ENCODE data around the gene PRR29. TPM values are rescaled to one million over a fixed set of nuclear protein-coding genes. Genes with fewer than 3 reads are reported as not detected.

Gene PRR29
- total RNA-seq, 1 donor from 2014 or later = 0.60 TPM

DNA sequence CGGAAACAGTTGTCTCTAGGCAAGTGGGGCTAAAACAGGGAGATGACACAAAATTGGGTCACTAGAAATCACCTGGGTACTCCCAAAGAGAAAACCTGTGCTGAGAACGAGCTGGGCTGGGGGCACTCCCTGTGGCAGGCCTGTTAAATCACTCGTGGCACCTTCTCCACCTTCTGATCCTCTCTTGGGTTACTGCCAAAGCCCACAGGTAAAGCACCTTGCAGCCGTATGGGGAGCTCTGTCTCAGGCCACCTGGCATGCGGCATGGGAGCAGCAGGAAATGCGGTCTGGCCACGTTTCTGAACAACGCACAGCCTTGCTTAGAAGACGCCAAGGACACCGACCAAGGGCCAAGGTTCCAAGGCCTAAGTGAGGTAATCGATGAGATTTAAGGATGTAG lies 43.8 kb downstream of the PRR29 start:
- no peak for DNase-seq (ENCODE audit: low read depth in 2 of 2)

DNA sequence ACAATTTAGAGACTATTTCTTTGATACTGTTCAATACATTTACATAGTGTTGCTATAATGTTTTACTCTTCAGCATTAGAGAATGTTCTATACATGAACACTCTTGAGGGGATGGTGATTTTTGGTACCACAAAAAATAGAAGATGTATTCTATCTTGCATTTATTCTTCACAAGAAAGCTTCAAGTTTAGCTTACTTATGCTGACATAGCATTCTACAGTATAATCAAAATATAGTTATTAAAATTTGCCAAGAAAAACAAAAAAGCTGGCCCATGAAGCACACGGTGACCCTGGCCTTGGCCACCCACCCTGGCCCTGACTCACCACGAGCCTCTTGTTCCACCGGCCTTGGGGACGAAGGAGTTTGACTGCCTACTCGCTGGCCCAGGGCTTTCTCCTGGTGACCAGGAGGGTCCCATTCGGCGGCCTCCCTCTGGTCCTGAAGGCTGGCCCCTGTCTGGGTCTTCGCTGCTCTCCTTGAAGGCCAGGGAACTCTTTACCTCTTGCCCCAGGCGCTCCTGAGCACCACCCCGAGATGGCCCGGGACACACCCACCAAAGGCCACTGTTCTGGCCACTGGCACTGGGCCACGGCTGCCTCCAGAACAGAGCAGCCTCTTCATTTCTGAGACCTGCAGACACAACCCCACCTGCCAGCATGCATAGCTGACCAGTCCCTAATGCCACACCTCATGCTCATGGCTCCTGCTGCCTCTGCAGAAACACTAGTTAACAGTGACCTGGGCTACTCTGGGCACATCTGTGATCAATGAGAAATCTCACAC lies 44.7 kb downstream of the PRR29 start:
- DNase-seq (ENCODE audit: low read depth in 2 of 2) = no peak

DNA sequence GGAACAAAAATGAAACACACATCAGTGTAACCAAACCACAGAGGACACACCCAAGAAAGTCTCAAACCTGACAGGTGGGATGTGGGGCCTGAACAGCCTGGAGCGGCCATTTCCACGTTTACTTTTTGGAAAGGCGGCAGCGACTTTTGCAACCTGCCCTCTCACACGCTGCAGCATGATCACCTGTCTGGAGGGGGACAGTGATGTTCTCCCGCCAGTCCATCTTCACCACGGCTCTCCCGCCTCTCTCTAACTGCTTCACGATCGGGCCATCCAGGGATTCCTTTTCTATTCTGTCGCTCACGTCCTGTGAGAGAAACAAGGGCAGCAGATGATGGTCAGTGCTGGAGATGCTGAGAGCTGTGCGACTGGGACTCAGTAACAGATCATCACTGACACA lies 47.0 kb downstream of the PRR29 start:
- DNase-seq (ENCODE audit: low read depth in 2 of 2) = no peak

DNA sequence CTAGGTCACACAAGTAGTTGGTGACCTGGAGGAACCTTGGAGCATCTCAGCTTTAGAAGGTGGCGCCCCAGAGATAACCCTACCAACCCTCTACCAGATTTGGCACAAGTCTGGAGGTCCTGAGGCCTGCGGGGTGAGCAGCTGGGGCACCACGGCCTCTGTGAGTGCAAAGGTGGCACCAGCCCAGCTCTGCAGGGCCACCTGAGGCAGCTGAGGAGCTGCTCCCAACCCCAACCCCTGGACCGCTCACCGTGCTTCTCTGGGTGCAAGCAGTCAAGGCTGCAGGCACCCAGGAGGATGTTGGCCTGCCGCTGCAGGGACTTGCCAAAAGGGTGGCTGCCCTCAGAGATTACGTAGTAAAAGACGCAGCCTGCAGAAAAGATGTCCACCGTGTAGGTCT lies 50.7 kb downstream of the PRR29 start:
- no peak for DNase-seq (ENCODE audit: low read depth in 2 of 2)

DNA sequence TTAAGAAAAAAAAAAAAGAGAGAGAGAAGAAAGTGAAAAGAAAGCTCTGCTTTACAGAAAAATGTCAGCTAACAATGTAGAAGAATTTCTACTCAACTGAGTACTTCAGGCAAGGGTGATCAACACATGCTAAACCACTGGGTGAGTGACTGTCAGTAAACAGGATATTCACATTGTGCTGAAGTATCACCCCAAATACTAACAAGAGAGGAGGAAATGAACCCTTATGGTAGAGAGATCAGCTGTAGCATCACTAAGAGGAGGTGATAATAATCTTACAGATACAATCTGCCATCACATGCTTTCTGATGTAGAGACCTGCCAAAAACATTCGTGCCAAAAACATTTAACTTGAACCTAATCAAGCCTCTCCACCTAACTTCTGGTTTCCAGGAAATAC lies 53.0 kb downstream of the PRR29 start:
- DNase-seq (ENCODE audit: low read depth in 2 of 2) = peak; percentile 40 to 73

DNA sequence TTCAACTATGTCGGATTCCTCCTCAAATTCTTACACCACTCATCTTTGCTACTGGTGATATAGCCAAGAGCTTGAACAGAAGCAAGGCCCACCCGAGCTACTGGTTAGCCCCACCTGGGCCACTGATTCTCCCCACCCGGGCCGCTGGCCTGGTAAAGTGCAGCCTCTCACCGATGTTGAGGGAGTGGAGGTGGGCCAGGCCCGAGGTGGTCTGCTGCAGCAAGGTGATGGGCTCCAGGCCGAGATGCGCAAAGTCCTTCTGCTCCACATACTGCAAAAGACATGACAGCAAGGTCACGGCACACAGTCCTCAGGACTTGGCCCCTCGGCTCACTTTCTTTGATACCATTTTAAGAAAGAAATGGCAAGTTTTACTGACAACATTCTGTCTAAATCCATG lies 55.0 kb downstream of the PRR29 start:
- no peak for DNase-seq (ENCODE audit: low read depth in 2 of 2)

Other genes with a start within 250 kb of the PRR29 start
- 59.5 and 91.3 TPM in 2 replicates for gene CCDC47, start 224.8 kb upstream of the PRR29 start, total RNA-seq
- gene DDX42, start 224.2 kb upstream of the PRR29 start, total RNA-seq = 36.6 and 45.2 TPM in 2 replicates
- 59.9 and 70.6 TPM in 2 replicates for gene PSMC5, start 170.9 kb upstream of the PRR29 start, total RNA-seq
- gene FTSJ3, start 170.7 kb upstream of the PRR29 start, total RNA-seq = 51.4 and 59.9 TPM in 2 replicates
- gene SMARCD2, start 155.7 kb upstream of the PRR29 start, total RNA-seq = 49.2 and 54.3 TPM in 2 replicates
- gene CSH2, start 124.7 kb upstream of the PRR29 start, total RNA-seq = not detected in 2 replicates
- gene GH2, start 116.4 kb upstream of the PRR29 start, total RNA-seq = not detected in 2 replicates
- not detected in 2 replicates for gene CSH1, start 101.8 kb upstream of the PRR29 start, total RNA-seq
- gene CSHL1, start 87.1 kb upstream of the PRR29 start, total RNA-seq = not detected in 2 replicates
- not detected in 2 replicates for gene GH1, start 79.5 kb upstream of the PRR29 start, total RNA-seq
- gene CD79B, start 66.0 kb upstream of the PRR29 start, total RNA-seq = 1.5 TPM in 1 of 2 replicates, not detected in the other
- under 0.01 TPM in 1 of 2 replicates, not detected in the other for gene SCN4A, start 25.4 kb upstream of the PRR29 start, total RNA-seq
- gene ICAM2, start 22.3 kb downstream of the PRR29 start, total RNA-seq = 257 and 282 TPM in 2 replicates
- gene ERN1, start 131.8 kb downstream of the PRR29 start, total RNA-seq = 7.0 and 14.7 TPM in 2 replicates

Data from lung microvascular endothelial cell (primary cell).